RWPE1 (cell line): ENCODE measurements around the gene GPSM1.

Experiments used
- CTCF ChIA-PET: fragments of 350-600 bp; sonication (Branson Sonifier 250); formaldehyde crosslinking; extraction: SDS; loops from one replicate; lab custom pipeline; 2021; lab: Yijun Ruan, JAX
- POLR2A ChIA-PET: fragments of 400-600 bp; formaldehyde crosslinking; extraction: SDS; loops from one replicate; lab custom pipeline; 2020; ENCODE audit warnings: antibody characterized with exemption; ENCODE audit not compliant: low non-redundant PET; lab: Yijun Ruan, JAX
- DNase-seq: peaks from one replicate; pipeline ENCODE4 v3.0.0; 2012; ENCODE audit warnings: low spot score
- H3K27ac ChIP-seq: fragments of 450-650 bp; 2 replicates; pipeline ENCODE4 v1.5.1; 2017
- CTCF ChIP-seq: fragments of 450-650 bp; conservative IDR thresholded peaks from 2 replicates; pipeline ENCODE4 v1.5.1; 2017; ENCODE audit warnings: low read depth, mild to moderate bottlenecking

The GPSM1 gene

GRCh38 chr9:136380381-136380780 lies 53.0 kb downstream of the GPSM1 start:
- H3K27ac ChIP-seq = peak overlapping the region; percentile 21
- POLR2A ChIA-PET = no interaction called here
- TF ChIP-seq CTCF = no peak
- CTCF ChIA-PET = interaction anchor here (0.9 to 1.4 kb wide), 3 partner anchors 8 to 67 kb away, joined by 3 to 4 read pairs (median 4); no protein-coding TSS in a partner anchor
- DNase-seq = no peak

GRCh38 chr9:136381311-136381710 lies 54.0 kb downstream of the GPSM1 start:
- POLR2A ChIA-PET = no interaction called here
- no peak for TF ChIP-seq CTCF
- CTCF ChIA-PET = interaction anchor here (0.7 to 1.4 kb wide), 4 partner anchors 9 to 211 kb away, joined by 3 to 4 read pairs (median 4); no protein-coding TSS in a partner anchor

GRCh38 chr9:136381966-136382513 lies 54.7 kb downstream of the GPSM1 start:
- no peak for TF ChIP-seq CTCF
- DNase-seq = no peak
- POLR2A ChIA-PET = interaction anchor here (0.8 kb wide), 1 partner anchor 12 kb away, joined by 3 read pairs; no protein-coding TSS in a partner anchor
- CTCF ChIA-PET = interaction anchor here (0.5 to 1.4 kb wide), 3 partner anchors 21 to 212 kb away, joined by 3 to 4 read pairs (median 3); no protein-coding TSS in a partner anchor
- H3K27ac ChIP-seq = peak overlapping the region; percentile 21; the same call in 1 of the 2 replicates

More at GRCh38 chr9:136381311-136381710, 54.0 kb downstream of the GPSM1 start:
- H3K27ac ChIP-seq = peak overlapping the region; percentile 21
- no peak for DNase-seq

- ChIA-PET POLR2A (no interaction called here), CTCF (interaction anchor here (0.6 to 1.5 kb wide), 2 partner anchors 18 to 1243 kb away, joined by 3 to 4 read pairs; no protein-coding TSS in a partner anchor)
- no peak for TF ChIP-seq CTCF
- no peak overlapping the region for H3K27ac ChIP-seq
- DNase-seq = no peak
These were observed 56.1 kb downstream of the GPSM1 start for GRCh38 chr9:136383436-136383835.

GRCh38 chr9:136385015-136385414 lies 57.7 kb downstream of the GPSM1 start:
- TF ChIP-seq CTCF = no peak
- DNase-seq = no peak
- no peak overlapping the region for H3K27ac ChIP-seq
- ChIA-PET POLR2A (no interaction called here), CTCF (interaction anchor here (0.6 to 0.9 kb wide), 2 partner anchors 21 to 221 kb away, joined by 3 to 5 read pairs; no protein-coding TSS in a partner anchor)

GRCh38 chr9:136386018-136386417 lies 58.7 kb downstream of the GPSM1 start:
- no peak for TF ChIP-seq CTCF
- ChIA-PET POLR2A (no interaction called here), CTCF (interaction anchor here (0.6 to 0.7 kb wide), 3 partner anchors 57 to 220 kb away, joined by 3 to 4 read pairs (median 3); no protein-coding TSS in a partner anchor)
- H3K27ac ChIP-seq = no peak overlapping the region
- no peak for DNase-seq
